GM13976 (cell line): Measurements from ENCODE around the gene C11orf65.
"Not testable (repeated sequence)": the region's sequence is repeated elsewhere in the genome, so short reads cannot be mapped to it uniquely, and the experiment has no call there.

Experiments used
- DNase-seq: peaks from one replicate; pipeline ENCODE4 v3.0.0; 2012; ENCODE audit warnings: low spot score
- in situ Hi-C: fragments of 300-500 bp; cut with MboI; formaldehyde crosslinking; loops from one replicate; pipeline ENCODE4 v1.12.0; 2022; ENCODE audit warnings: low sequenced_read_pairs, mixed read lengths, inconsistent platforms; ENCODE audit not compliant: unreplicated experiment
- TF ChIP-seq, protein P1 (sequence below): IDR thresholded peaks from 2 replicates; pipeline ENCODE4 v1.5.1; 2012; ENCODE audit warnings: borderline replicate concordance, mild to moderate bottlenecking; ENCODE audit not compliant: insufficient read depth; ENCODE audit errors: extremely low read depth, missing control alignments, control extremely low read depth

C11orf65 gene

DNA sequence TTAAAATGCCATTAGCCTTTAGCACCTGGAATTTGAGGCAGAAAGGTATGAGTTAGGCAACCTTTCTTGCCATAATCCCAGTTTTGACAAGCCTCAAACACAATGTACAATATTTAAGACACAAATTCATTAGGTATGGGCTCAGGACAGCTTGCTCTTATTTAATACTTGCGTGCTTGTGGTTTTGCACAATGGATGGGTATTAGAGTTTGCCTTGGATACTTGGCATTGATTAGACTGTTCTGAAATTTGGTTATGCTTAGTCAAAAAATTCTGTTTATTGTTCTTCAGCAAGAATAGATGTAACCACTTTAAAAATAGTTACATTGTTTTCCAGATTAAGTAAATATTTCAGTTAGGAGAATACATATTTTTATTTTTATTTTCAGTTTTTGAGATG is 5.4 kb upstream of the C11orf65 start:
- in situ Hi-C loops: no loop called here
- TF ChIP-seq, protein P1, sequence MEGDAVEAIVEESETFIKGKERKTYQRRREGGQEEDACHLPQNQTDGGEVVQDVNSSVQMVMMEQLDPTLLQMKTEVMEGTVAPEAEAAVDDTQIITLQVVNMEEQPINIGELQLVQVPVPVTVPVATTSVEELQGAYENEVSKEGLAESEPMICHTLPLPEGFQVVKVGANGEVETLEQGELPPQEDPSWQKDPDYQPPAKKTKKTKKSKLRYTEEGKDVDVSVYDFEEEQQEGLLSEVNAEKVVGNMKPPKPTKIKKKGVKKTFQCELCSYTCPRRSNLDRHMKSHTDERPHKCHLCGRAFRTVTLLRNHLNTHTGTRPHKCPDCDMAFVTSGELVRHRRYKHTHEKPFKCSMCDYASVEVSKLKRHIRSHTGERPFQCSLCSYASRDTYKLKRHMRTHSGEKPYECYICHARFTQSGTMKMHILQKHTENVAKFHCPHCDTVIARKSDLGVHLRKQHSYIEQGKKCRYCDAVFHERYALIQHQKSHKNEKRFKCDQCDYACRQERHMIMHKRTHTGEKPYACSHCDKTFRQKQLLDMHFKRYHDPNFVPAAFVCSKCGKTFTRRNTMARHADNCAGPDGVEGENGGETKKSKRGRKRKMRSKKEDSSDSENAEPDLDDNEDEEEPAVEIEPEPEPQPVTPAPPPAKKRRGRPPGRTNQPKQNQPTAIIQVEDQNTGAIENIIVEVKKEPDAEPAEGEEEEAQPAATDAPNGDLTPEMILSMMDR: no peak
- no peak for DNase-seq

DNA sequence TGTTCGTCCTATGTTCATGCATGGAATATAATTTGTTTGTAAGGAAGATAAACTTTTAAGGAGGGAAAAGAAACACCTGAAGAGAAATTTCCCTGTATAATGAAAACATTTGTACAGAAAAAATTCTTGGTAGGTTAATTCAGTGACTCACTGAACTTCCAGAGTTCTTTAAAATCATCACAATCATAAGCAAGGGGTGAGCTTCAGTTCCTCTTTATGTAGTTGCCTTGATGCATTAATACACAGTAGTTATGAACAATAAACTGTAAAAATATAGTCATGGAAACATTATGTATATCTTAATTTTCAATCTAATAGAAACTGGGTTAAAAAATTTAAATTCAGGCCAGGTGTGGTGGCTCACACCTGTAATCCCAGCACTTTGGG is 1.1 kb upstream of the C11orf65 start:
- in situ Hi-C loops: no loop called here
- TF ChIP-seq, protein P1: no peak
- no peak for DNase-seq

DNA sequence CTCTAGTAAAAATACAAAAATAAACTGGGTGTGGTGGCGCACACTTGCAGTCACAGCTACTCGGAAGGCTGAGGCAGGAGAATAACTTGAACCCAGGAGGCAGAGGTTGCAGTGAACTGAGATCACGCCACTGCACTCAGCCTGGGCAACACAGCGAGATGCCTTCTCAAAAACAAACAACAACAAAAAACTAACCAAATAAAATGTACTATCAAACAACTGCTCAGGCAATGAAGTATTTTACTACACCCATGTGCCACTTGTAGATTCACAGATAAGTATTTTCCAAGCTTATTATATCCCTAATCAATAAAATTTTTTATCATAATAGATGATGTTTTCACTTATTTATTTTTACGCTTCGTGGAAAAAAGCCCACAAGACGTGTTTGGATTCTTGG is 924 bp downstream of the C11orf65 start:
- in situ Hi-C loops: no loop called here
- DNase-seq: no peak
- TF ChIP-seq, protein P1: no peak

DNA sequence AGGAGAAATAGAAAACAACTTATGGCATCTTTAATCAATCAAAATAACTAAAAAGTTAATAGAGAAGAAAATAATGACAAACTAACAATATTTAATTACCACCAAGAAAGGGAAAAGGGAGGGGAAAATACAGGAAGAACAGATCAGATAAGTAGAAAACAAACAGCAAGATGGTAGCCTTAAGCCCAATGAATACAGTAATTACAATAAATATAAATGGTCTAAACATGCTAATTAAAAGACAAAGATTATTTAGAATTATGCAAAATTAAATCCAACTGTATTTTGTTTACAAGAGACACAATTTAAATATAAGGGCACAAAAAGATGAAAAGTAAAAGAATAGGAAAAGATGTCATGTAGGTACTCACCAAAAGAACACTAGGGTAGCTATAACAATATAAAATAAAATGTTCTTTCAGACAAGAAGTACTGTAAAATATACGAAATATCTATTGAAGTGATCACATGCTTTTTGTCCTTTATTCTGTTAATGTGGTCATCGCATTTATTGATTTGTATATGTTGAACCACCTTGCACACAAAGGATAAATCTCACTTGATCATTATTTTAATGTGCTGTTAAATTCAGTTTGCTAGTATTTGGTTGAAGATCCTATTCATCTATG is 14.0 kb downstream of the C11orf65 start:
- TF ChIP-seq, protein P1: no peak
- no peak for DNase-seq
- in situ Hi-C loops: no loop called here

DNA sequence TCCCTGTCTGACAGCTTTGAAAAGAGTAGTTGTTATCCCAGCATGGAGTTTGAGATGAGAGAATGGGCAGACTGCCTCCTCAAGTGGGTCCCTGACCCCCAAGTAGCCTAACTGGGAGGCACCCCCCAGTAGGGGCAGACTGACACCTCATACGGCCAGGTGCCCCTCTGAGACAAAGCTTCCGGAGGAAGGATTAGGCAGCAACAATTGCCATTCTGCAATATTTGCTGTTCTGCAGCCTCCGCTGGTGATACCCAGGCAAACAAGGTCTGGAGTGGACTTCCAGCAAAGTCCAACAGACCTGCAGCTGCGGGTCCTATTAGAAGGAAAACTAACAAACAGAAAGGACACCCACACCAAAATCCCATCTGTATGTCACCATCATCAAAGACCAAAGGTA is 25.9 kb downstream of the C11orf65 start:
- in situ Hi-C loops, DNase-seq: not testable (repeated sequence)

DNA sequence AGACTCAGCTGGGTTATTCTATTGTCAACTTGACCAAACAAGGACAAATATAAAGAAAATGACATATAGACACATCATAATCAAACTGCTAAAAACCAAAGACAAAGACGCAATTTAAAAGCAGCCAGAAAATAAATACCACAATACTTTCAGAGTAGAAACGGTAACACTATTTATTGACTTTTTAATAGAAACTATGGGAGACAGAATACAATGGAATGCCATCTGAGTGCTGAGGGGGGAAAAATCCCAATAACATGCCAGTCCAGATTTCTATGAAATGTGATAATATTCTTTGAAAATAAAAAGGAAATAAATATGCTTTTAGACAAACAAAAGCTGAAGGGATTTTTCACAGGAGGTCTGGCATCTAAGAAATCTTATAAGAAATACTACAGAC is 30.7 kb downstream of the C11orf65 start:
- in situ Hi-C loops: no loop called here
- no peak for DNase-seq
- TF ChIP-seq, protein P1: no peak

DNA sequence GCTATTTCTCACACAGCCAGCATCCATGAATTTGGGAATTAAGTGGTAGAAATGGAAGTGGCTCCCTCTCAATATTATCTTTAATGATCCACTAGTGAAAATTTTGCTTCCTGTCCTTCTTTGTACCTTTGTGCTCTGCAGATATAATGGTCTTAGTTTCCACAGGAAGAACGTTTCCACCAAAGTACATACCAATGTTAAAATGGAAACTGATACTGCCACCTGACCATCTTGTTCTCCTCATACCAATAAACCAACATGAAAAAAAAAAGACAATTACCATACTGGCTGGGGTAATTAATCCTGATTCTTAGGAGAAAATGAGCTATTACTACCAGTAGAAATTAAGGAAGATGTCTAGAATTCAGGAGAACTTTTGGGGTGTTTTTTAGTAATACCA is 32.3 kb downstream of the C11orf65 start:
- TF ChIP-seq, protein P1: no peak
- no peak for DNase-seq
- in situ Hi-C loops: no loop called here
